PC-3 (cell line): Measurements from ENCODE around the gene HDC. TPM values are rescaled to one million over a fixed set of nuclear protein-coding genes. Genes with fewer than 3 reads are reported as not detected.

Source experiments
- ATAC-seq: fragments of 200-7000 bp; cut with Tn5 transposase; 2 replicates; pipeline ENCODE4 v1.9.1; 2020; ENCODE audit warnings: mild to moderate bottlenecking, moderate library complexity
- Bru-seq: library from RNA; stranded (reverse); fragments of 400-500 nt; gene quantifications from one replicate; lab custom pipeline; 2021; lab: Mats Ljungman, UMichigan
- BruChase-seq, 2 experiments: library from RNA; stranded (reverse); fragments of 400-500 nt; gene quantifications; one replicate each; lab custom pipeline; 2021; lab: Mats Ljungman, UMichigan
- BruUV-seq: library from RNA; stranded (reverse); fragments of 400-500 nt; replicated peaks from 2 replicates; lab custom pipeline; 2021; lab: Mats Ljungman, UMichigan
- CTCF ChIA-PET: fragments of 300-600 bp; sonication (Branson Sonifier 250); formaldehyde crosslinking; loops from one replicate; lab custom pipeline; 2022; ENCODE audit warnings: antibody characterized with exemption; lab: Charles Lee
- POLR2A ChIA-PET: fragments of 300-600 bp; sonication (Branson Sonifier 250); formaldehyde crosslinking; loops from one replicate; lab custom pipeline; 2022; ENCODE audit warnings: antibody characterized with exemption; ENCODE audit not compliant: unreplicated experiment; lab: Charles Lee
- DNase-seq: peaks from one replicate; pipeline ENCODE4 v3.0.0-alpha.2; 2015
- H2AFZ ChIP-seq: fragments of 300-600 bp; sonication (generic); 2 replicates; pipeline ENCODE4 v1.6.0; 2016; ENCODE audit warnings: antibody characterized with exemption, low read length
- H3F3A ChIP-seq: fragments of 300-600 bp; sonication (generic); one replicate; pipeline ENCODE4 v1.6.0; 2017; ENCODE audit warnings: antibody characterized with exemption, low read length, control low read depth, mild to moderate bottlenecking; ENCODE audit not compliant: unreplicated experiment
- H3K27ac ChIP-seq: fragments of 300-600 bp; sonication (generic); 2 replicates; pipeline ENCODE4 v1.5.1; 2016; ENCODE audit warnings: mild to moderate bottlenecking, low read length
- H3K27me3 ChIP-seq: fragments of 300-600 bp; sonication (generic); 2 replicates; pipeline ENCODE4 v1.6.1; 2016; ENCODE audit warnings: low read length, mixed read lengths
- H3K36me3 ChIP-seq: fragments of 300-600 bp; sonication (generic); 2 replicates; pipeline ENCODE4 v1.6.1; 2016; ENCODE audit warnings: low read depth, mixed run types, low read length, mixed read lengths
- H3K4me1 ChIP-seq: fragments of 300-600 bp; sonication (generic); 2 replicates; pipeline ENCODE4 v1.5.1; 2016; ENCODE audit warnings: low read length; ENCODE audit not compliant: insufficient read depth
- H3K4me2 ChIP-seq: fragments of 300-600 bp; sonication (generic); 2 replicates; pipeline ENCODE4 v1.6.0; 2016; ENCODE audit warnings: low read length
- H3K4me3 ChIP-seq: fragments of 300-600 bp; sonication (generic); 2 replicates; pipeline ENCODE4 v1.5.1; 2016; ENCODE audit warnings: mild to moderate bottlenecking, low read length, mixed read lengths
- H3K79me2 ChIP-seq: fragments of 300-600 bp; sonication (generic); 2 replicates; pipeline ENCODE4 v1.6.1; 2017; ENCODE audit warnings: low read length, mixed read lengths
- H3K9ac ChIP-seq: fragments of 300-600 bp; sonication (generic); 2 replicates; pipeline ENCODE4 v1.6.0; 2016; ENCODE audit warnings: mild to moderate bottlenecking, low read length
- H3K9me2 ChIP-seq: fragments of 300-600 bp; sonication (generic); replicated peaks from 2 replicates; pipeline ENCODE4 v1.6.1; 2016; ENCODE audit warnings: mixed run types, low read length, mixed read lengths
- H3K9me3 ChIP-seq: fragments of 300-600 bp; sonication (generic); 2 replicates; pipeline ENCODE4 v1.6.1; 2016; ENCODE audit warnings: low read length, mixed read lengths
- H4K20me1 ChIP-seq: fragments of 300-600 bp; sonication (generic); 2 replicates; pipeline ENCODE4 v1.6.1; 2016; ENCODE audit warnings: low read length, mixed read lengths
- CTCF ChIP-seq: fragments of 300-600 bp; sonication (generic); conservative IDR thresholded peaks from 2 replicates; pipeline ENCODE4 v1.5.1; 2017; ENCODE audit warnings: antibody characterized with exemption, low read depth, mild to moderate bottlenecking, low read length
- EZH2 ChIP-seq: fragments of 300-600 bp; sonication (generic); IDR thresholded peaks from one replicate; pipeline ENCODE4 v1.6.1; 2017; ENCODE audit warnings: antibody characterized with exemption, mild to moderate bottlenecking, low read length; ENCODE audit not compliant: unreplicated experiment
- EZH2phosphoT487 ChIP-seq: fragments of 300-600 bp; sonication (generic); IDR thresholded peaks from 2 replicates; pipeline ENCODE4 v1.6.1; 2018; ENCODE audit warnings: mild to moderate bottlenecking, antibody characterized with exemption, low read length, borderline replicate concordance
- intact Hi-C: fragments of 100-400 bp; cut with micrococcal nuclease; formaldehyde crosslinking; loops from 2 replicates; pipeline ENCODE4 v1.9.0; 2023
- long read RNA-seq: library from polyadenylated mRNA; unstranded; transcript quantifications from one replicate; pipeline ENCODE4 v2.0.0, GENCODE V29; 2021; ENCODE audit not compliant: unreplicated experiment
- total RNA-seq: library from RNA; depleted of rRNA; stranded (reverse); fragments of >200 nt; gene quantifications from 2 replicates; pipeline ENCODE4 v1.2.3, GENCODE V29; 2014; rRNA removed

HDC gene
- total RNA-seq (not detected in 2 replicates), Bru-seq, nascent RNA (percentile 7 among the genes with signal in this experiment), BruChase-seq, experiment 1, labeled RNA remaining after a 6-hour chase (percentile 19 among the genes with signal in this experiment), BruChase-seq, experiment 2, labeled RNA remaining after a 2-hour chase (percentile 17 among the genes with signal in this experiment)
- long read RNA-seq, result 0 reads

DNA sequence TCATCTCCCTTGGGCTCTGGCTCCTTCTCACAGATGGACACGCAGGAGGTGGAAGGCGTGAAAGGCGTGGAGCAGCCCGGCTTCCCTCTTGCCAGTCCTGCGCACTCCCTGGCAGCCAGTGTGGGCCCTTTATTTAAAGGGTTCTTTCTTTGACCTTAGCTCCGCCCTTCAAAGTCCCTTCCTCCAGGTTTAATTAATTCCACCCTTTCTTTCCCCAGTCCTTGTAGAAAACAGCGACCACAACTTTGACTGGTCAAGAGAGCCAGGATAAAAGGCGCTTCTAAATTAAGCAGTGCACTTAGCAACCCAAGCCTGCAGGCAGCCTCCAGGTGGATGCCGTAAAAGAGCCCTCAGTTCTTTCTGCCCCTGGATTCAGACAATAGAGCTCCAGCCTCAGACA is at the start of gene HDC:
Gene HDC (minus strand): TSS at position 107 of the 400 bp plus-strand sequence. CDS start 103 bp downstream, at position 4.
- BruUV-seq, result no TSS peak
- H3F3A ChIP-seq, result no peaks in the 10 kb centered on the region
- intact Hi-C loops, result no loop called here
- H3K9ac ChIP-seq, result no peak within 1 kb of the TSS
- no peaks in the 10 kb centered on the region for H3K9me3 ChIP-seq
- H3K9me2 ChIP-seq, result no peaks in the 10 kb centered on the region
- ChIA-PET CTCF (no interaction called here), POLR2A (no interaction called here)
- no peak within 1 kb of the TSS for H2AFZ ChIP-seq
- no peak within 1 kb of the TSS for H3K27ac ChIP-seq
- H3K36me3 ChIP-seq, result no peaks in the 10 kb centered on the region
- H4K20me1 ChIP-seq, result no peaks in the 10 kb centered on the region
- DNase-seq (no peak), ATAC-seq (no peak)
- H3K4me3 ChIP-seq, result no peak within 1 kb of the TSS
- no peaks in the 10 kb centered on the region for H3K79me2 ChIP-seq
- no peaks in the 10 kb centered on the region for H3K27me3 ChIP-seq
- TF ChIP-seq EZH2 (no peak), CTCF (no peak), EZH2phosphoT487 (no peak)
- no peaks in the 10 kb centered on the region for H3K4me1 ChIP-seq
- no peak within 1 kb of the TSS for H3K4me2 ChIP-seq

- no peak overlapping the region for H3K4me2 ChIP-seq
- peaks cover 3% of the 10 kb centered on the region; the same call in 1 of the 2 replicates for H3K36me3 ChIP-seq
- POLR2A ChIA-PET, result no interaction called here
- H2AFZ ChIP-seq, result no peak overlapping the region
- no peaks in the 10 kb centered on the region for H4K20me1 ChIP-seq
- DNase-seq (no peak), ATAC-seq (no peak)
- no peak overlapping the region for H3K27ac ChIP-seq
- CTCF ChIA-PET, result no interaction called here
- TF ChIP-seq EZH2phosphoT487 (no peak), CTCF (no peak), EZH2 (no peak)
- BruUV-seq, result no TSS peak
- H3K4me3 ChIP-seq, result no peak overlapping the region
- no peaks in the 10 kb centered on the region for H3K27me3 ChIP-seq
- no peaks in the 10 kb centered on the region for H3K9me3 ChIP-seq
- no peaks in the 10 kb centered on the region for H3K4me1 ChIP-seq
- no peaks in the 10 kb centered on the region for H3K9me2 ChIP-seq
- no peaks in the 10 kb centered on the region for H3F3A ChIP-seq
- peaks cover 4% of the 10 kb centered on the region; the same call in 1 of the 2 replicates for H3K79me2 ChIP-seq
- no peak overlapping the region for H3K9ac ChIP-seq
- intact Hi-C loops, result loop anchor here (10.0 kb wide), 1 partner anchor 128 kb away; the partner anchor contains the start of gene SLC27A2
Observed at GRCh38 chr15:50312636-50313035, 47.1 kb upstream of the HDC start.

DNA sequence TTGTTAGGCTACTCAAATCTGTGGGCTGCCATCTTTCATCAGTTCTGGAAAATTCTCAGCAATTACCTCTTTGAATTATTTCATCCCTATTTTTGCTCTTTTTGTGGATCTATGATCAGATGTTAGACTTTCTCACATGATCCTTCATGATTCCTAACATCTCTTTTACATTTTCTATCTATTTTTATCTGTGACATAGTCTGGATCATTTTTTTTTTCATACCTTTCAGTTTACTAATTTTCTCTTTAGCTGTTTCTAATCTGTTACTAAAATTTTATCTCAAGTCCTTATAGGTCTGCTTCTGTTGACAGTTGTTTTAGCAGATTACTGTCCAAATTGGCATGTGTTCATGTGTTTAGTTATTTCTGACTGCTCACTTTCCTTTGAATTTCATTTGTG is 42.3 kb upstream of the HDC start:
- intact Hi-C loops, result no loop called here
- H3K4me3 ChIP-seq, result no peak overlapping the region
- BruUV-seq, result no TSS peak
- H3K27ac ChIP-seq, result no peak overlapping the region
- H3K4me2 ChIP-seq, result no peak overlapping the region
- DNase-seq (no peak), ATAC-seq (no peak)
- H3K27me3 ChIP-seq, result no peaks in the 10 kb centered on the region
- no peaks in the 10 kb centered on the region for H4K20me1 ChIP-seq
- no peak for TF ChIP-seq CTCF
- no peak for TF ChIP-seq EZH2phosphoT487
- TF ChIP-seq EZH2, result no peak
- H3K9me2 ChIP-seq, result no peaks in the 10 kb centered on the region
- ChIA-PET CTCF (no interaction called here), POLR2A (no interaction called here)
- H3F3A ChIP-seq, result no peaks in the 10 kb centered on the region
- H3K4me1 ChIP-seq, result no peaks in the 10 kb centered on the region
- no peak overlapping the region for H3K9ac ChIP-seq
- H3K9me3 ChIP-seq, result no peaks in the 10 kb centered on the region
- H2AFZ ChIP-seq, result no peak overlapping the region
- no peaks in the 10 kb centered on the region for H3K79me2 ChIP-seq
- peaks cover 4% of the 10 kb centered on the region; the same call in 1 of the 2 replicates for H3K36me3 ChIP-seq
